Measurements from ENCODE around the gene RAD51AP1.
A peak's percentile ranks its signal among the peaks of the same experiment; 100 is the strongest.

The RAD51AP1 gene

DNA sequence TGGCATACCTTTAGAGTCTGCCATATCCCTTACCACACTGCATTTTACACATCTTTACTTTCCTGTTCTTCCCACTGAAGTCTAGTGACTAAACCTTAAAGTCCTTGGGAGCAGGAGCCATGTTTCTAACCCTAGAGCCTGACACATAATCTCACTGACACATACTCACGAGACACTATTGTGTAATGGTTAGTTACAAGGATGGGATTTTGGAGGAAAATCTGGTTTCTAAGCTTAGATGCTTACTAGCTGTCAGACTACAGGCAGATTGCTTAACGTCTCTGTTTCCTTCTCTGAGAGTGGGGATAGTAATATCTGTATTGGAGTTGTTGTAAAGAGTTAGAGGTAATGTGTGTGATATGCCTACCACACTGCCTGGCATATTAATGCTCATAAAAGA is 17.1 kb downstream of the RAD51AP1 start:
- TF ChIP-seq, protein P1, sequence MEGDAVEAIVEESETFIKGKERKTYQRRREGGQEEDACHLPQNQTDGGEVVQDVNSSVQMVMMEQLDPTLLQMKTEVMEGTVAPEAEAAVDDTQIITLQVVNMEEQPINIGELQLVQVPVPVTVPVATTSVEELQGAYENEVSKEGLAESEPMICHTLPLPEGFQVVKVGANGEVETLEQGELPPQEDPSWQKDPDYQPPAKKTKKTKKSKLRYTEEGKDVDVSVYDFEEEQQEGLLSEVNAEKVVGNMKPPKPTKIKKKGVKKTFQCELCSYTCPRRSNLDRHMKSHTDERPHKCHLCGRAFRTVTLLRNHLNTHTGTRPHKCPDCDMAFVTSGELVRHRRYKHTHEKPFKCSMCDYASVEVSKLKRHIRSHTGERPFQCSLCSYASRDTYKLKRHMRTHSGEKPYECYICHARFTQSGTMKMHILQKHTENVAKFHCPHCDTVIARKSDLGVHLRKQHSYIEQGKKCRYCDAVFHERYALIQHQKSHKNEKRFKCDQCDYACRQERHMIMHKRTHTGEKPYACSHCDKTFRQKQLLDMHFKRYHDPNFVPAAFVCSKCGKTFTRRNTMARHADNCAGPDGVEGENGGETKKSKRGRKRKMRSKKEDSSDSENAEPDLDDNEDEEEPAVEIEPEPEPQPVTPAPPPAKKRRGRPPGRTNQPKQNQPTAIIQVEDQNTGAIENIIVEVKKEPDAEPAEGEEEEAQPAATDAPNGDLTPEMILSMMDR (IDR thresholded peaks at IDR 0.05), result no peak
- Mint-ChIP-seq H3K4me1 (no peaks in the 10 kb centered on the region), H3K27me3 (ENCODE audit: low read depth, poor library complexity) (no peaks in the 10 kb centered on the region), H3K9me3 (no peaks in the 10 kb centered on the region), H3K36me3 (ENCODE audit: low read depth) (peaks cover 18% of the 10 kb centered on the region), H3K27ac (no peak overlapping the region), H3K4me3 (no peak overlapping the region)
- no peak for DNase-seq

DNA sequence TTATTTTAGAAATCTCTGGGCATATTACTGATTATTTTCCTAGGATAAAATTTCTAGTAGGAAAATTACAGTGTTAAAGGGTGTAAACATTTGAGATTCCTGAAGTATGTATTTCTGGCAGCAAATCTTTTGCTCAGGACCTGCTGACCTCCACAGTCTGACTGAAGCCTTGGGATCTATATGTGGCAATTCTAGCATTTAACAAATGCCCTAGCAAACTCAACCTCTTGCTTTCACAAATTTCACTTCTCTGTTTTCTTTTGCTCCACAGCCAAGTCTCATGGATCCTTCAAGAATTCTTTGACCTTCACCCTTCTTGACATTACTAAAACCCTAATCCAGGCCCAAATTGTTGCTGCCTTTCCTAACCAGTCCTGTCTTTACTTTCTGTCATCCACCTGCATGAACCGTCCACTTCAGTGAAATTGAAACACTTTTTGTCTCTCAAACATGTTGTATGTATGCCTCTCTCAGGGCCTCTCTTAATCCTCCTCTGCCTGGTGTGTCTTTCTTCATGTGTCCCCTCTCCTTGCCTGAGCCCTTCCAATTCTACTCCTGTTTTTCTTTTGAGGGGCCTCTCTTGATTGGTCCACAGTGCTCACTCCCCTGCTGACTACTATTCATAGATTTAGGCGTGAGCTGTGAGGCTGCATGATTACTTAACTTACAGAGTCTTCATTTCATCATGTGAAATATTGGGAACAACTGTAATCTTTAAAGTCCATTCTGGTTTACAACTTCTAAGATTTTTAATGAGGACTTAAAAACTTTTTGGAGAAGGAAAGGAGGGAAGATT is 18.2 kb downstream of the RAD51AP1 start:
- Mint-ChIP-seq H3K36me3 (ENCODE audit: low read depth) (peaks cover 17% of the 10 kb centered on the region), H3K27ac (peak overlapping the region; percentile 8), H3K27me3 (ENCODE audit: low read depth, poor library complexity) (peaks cover 5% of the 10 kb centered on the region), H3K4me1 (peaks cover 4% of the 10 kb centered on the region), H3K9me3 (no peaks in the 10 kb centered on the region), H3K4me3 (no peak overlapping the region)
- TF ChIP-seq, protein P1 (IDR thresholded peaks at IDR 0.05), result no peak
- no peak for DNase-seq

DNA sequence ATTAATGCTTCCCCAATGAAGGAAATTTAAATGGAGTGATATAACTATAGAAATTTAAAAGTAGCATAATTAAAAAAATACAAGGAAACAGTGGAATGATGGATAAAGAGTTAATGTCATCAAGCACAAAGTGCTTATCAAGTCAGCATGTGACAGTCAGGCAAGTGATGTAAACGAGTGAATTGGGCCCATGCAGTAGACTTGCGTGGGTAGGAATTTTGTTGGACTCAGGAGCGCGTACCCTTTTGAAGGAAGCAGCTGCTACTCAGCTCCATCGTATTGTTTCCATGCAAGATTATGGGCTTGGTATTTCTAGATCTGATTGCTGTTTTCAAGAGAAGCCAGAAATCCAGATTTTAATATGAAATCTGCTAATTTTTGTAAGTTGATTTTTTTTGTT is 18.9 kb downstream of the RAD51AP1 start:
- Mint-ChIP-seq H3K36me3 (ENCODE audit: low read depth) (peaks cover 17% of the 10 kb centered on the region), H3K4me1 (peaks cover 11% of the 10 kb centered on the region)
- TF ChIP-seq, protein P1 (IDR thresholded peaks at IDR 0.05), result no peak

GRCh38 chr12:4558171-4558570 is 19.5 kb downstream of the RAD51AP1 start:
- TF ChIP-seq, protein P1 (IDR thresholded peaks at IDR 0.05), result no peak
- Mint-ChIP-seq H3K9me3 (no peaks in the 10 kb centered on the region), H3K27me3 (ENCODE audit: low read depth, poor library complexity) (peaks cover 15% of the 10 kb centered on the region), H3K27ac (no peak overlapping the region), H3K4me3 (no peak overlapping the region), H3K36me3 (ENCODE audit: low read depth) (peaks cover 17% of the 10 kb centered on the region), H3K4me1 (peaks cover 16% of the 10 kb centered on the region)
- DNase-seq, result no peak

More for the DNA sequence above, 18.9 kb downstream of the RAD51AP1 start:
- no peaks in the 10 kb centered on the region for H3K9me3 Mint-ChIP-seq
- peaks cover 11% of the 10 kb centered on the region for H3K27me3 Mint-ChIP-seq (ENCODE audit: low read depth, poor library complexity)
- DNase-seq, result no peak
- no peak overlapping the region for H3K27ac Mint-ChIP-seq
- no peak overlapping the region for H3K4me3 Mint-ChIP-seq

DNA sequence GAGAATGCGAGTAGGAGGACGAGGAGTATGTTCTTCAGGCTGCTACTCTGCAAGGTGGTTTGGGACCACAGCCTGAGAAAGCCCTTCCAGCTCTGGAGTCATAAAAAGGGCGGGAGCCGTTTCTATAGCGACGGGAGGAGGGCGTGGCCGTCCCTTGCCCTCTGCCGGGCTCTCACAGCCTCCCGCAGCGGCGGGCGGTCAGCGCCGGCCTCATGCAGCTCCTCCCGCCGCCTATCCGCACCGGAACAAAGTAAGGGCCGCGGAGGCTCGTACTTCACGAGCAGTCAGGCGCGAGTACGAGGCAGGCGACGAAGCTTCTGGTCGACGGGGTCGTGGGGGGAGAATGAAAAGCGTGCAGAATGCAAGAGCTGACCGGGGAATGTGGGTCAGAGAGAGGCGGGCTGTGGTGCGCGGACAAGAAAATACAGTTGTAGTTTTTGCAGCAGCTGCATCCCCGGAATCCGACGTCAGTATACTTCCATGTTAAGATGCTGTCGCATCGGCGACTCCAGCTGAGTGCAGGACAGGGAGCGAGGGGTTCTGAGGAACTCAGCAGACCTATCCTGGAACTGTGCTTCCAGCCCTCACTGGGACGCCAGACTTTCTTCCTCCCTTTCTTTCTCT is 23.5 kb downstream of the RAD51AP1 start, which contains the start of gene DYRK4:
Gene DYRK4 (plus strand): TSS at position 175 of the 624 bp plus-strand sequence. CDS start 38 bp downstream, at position 213.
- Mint-ChIP-seq H3K9me3 (no peaks in the 10 kb centered on the region), H3K27me3 (ENCODE audit: low read depth, poor library complexity) (peaks cover 22% of the 10 kb centered on the region), H3K4me1 (peaks cover 18% of the 10 kb centered on the region), H3K27ac (no peak within 1 kb of the TSS), H3K4me3 (peak within 1 kb of the TSS; percentile 83), H3K36me3 (ENCODE audit: low read depth) (peaks cover 6% of the 10 kb centered on the region)
- TF ChIP-seq, protein P1 (IDR thresholded peaks at IDR 0.05), result no peak
- peak; percentile 95 for DNase-seq

All from nephron progenitor cell (in vitro differentiated cells).